H54 (cell line): ENCODE data around the gene KRT80.

ENCODE experiments used
- DNase-seq: peaks from one replicate; pipeline ENCODE4 v3.0.0; 2011; ENCODE audit warnings: low spot score, mixed read lengths; ENCODE audit not compliant: insufficient read length
- FAIRE-seq: peaks from 3 replicates; lab custom pipeline; 2011; peaks lifted over from hg19 to GRCh38; lab: Jason Lieb, UNC
- POLR2A ChIP-seq: IDR thresholded peaks from 2 replicates; pipeline ENCODE4 v1.6.1; 2011; ENCODE audit warnings: low read depth, mild to moderate bottlenecking, low read length

KRT80 gene

GRCh38 chr12:52221912-52222457, 30.2 kb upstream of the KRT80 start:
- TF ChIP-seq POLR2A = no peak
- DNase-seq (peak; percentile 61), FAIRE-seq (peak; percentile 91)

- DNase-seq = no peak
- FAIRE-seq = no peak
- TF ChIP-seq POLR2A = no peak
Observed at GRCh38 chr12:52221070-52221781, 29.4 kb upstream of the KRT80 start.

- FAIRE-seq = no peak
- DNase-seq = no peak
- TF ChIP-seq POLR2A = no peak
Observed at GRCh38 chr12:52220477-52220876, 28.7 kb upstream of the KRT80 start.

- TF ChIP-seq POLR2A = no peak
- FAIRE-seq (no peak), DNase-seq (no peak)
Observed at GRCh38 chr12:52218001-52218400, 26.2 kb upstream of the KRT80 start.

- no peak for DNase-seq
- TF ChIP-seq POLR2A = no peak
- no peak for FAIRE-seq
Observed at GRCh38 chr12:52217223-52217622, 25.4 kb upstream of the KRT80 start.

- DNase-seq = no peak
- FAIRE-seq = no peak
- no peak for TF ChIP-seq POLR2A
Observed at GRCh38 chr12:52216807-52217206, 25.0 kb upstream of the KRT80 start.

- FAIRE-seq (no peak), DNase-seq (no peak)
- TF ChIP-seq POLR2A = no peak
Observed at GRCh38 chr12:52216100-52216499, 24.3 kb upstream of the KRT80 start.

GRCh38 chr12:52215587-52216031, 23.8 kb upstream of the KRT80 start:
- FAIRE-seq (peak; percentile 64), DNase-seq (no peak)
- no peak for TF ChIP-seq POLR2A

GRCh38 chr12:52214421-52214802, 22.6 kb upstream of the KRT80 start:
- DNase-seq (no peak), FAIRE-seq (no peak)
- no peak for TF ChIP-seq POLR2A

GRCh38 chr12:52213564-52214420, 22.0 kb upstream of the KRT80 start:
- FAIRE-seq (no peak), DNase-seq (peak; percentile 77)

GRCh38 chr12:52212701-52213563, 21.1 kb upstream of the KRT80 start:
- TF ChIP-seq POLR2A = no peak
- FAIRE-seq (no peak), DNase-seq (no peak)

More at GRCh38 chr12:52213564-52214420, 22.0 kb upstream of the KRT80 start:
- TF ChIP-seq POLR2A = no peak

GRCh38 chr12:52211716-52212585, 20.1 kb upstream of the KRT80 start:
- no peak for TF ChIP-seq POLR2A
- no peak for FAIRE-seq

More at GRCh38 chr12:52211716-52212585, 20.1 kb upstream of the KRT80 start:
- DNase-seq = no peak
